ENCODE results near the gene ARHGAP29.

The ARHGAP29 gene

DNA sequence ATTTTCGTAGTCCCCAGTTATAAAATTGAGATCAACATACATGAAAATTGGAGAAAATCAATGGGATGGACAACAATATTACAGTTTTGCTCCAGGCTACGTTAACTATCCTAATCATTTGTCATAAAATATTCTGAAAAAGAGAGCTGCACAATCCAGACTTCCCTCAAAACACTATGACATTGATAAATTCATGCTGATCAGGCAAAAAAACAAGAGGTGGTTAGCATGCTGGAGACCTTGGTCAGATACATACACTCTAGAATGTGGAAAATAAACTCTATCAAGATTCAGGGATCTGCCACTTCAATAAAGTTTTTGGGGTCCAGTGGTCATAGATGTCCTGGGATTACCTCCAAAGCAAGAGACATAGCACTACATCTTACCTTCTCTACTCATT is 32.5 kb upstream of the ARHGAP29 start:
- Histone ChIP-seq H3K4me2 (ENCODE audit: low read length) (no peak overlapping the region), H3K36me3 (ENCODE audit: insufficient read depth, low read length) (no peaks in the 10 kb centered on the region), H3F3A (ENCODE audit: insufficient read depth, low read length) (no peaks in the 10 kb centered on the region), H3K9me3 (ENCODE audit: low read length) (no peaks in the 10 kb centered on the region), H3K4me1 (ENCODE audit: insufficient read depth, low read length, severe bottlenecking) (no peaks in the 10 kb centered on the region), H3K9me2 (ENCODE audit: low read depth, low read length) (no peaks in the 10 kb centered on the region), H2AFZ (ENCODE audit: low read length) (no peak overlapping the region), H4K20me1 (ENCODE audit: insufficient read depth, low read length) (no peaks in the 10 kb centered on the region), H3K27ac (ENCODE audit: low read depth, low read length, poor library complexity, severe bottlenecking) (no peak overlapping the region), H3K9ac (ENCODE audit: low read length) (no peak overlapping the region), H3K79me2 (ENCODE audit: insufficient read depth, low read length) (no peaks in the 10 kb centered on the region), H3K4me3 (ENCODE audit: low read depth, low read length, poor library complexity, severe bottlenecking) (no peak overlapping the region), H3K27me3 (ENCODE audit: insufficient read depth, low read length) (no peaks in the 10 kb centered on the region)
- no peak for TF ChIP-seq EZH2 (IDR thresholded peaks at IDR 0.05; ENCODE audit: borderline replicate concordance, low read length)
- TF ChIP-seq, protein P1, sequence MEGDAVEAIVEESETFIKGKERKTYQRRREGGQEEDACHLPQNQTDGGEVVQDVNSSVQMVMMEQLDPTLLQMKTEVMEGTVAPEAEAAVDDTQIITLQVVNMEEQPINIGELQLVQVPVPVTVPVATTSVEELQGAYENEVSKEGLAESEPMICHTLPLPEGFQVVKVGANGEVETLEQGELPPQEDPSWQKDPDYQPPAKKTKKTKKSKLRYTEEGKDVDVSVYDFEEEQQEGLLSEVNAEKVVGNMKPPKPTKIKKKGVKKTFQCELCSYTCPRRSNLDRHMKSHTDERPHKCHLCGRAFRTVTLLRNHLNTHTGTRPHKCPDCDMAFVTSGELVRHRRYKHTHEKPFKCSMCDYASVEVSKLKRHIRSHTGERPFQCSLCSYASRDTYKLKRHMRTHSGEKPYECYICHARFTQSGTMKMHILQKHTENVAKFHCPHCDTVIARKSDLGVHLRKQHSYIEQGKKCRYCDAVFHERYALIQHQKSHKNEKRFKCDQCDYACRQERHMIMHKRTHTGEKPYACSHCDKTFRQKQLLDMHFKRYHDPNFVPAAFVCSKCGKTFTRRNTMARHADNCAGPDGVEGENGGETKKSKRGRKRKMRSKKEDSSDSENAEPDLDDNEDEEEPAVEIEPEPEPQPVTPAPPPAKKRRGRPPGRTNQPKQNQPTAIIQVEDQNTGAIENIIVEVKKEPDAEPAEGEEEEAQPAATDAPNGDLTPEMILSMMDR (IDR thresholded peaks at IDR 0.05; ENCODE audit: low read length), result no peak

DNA sequence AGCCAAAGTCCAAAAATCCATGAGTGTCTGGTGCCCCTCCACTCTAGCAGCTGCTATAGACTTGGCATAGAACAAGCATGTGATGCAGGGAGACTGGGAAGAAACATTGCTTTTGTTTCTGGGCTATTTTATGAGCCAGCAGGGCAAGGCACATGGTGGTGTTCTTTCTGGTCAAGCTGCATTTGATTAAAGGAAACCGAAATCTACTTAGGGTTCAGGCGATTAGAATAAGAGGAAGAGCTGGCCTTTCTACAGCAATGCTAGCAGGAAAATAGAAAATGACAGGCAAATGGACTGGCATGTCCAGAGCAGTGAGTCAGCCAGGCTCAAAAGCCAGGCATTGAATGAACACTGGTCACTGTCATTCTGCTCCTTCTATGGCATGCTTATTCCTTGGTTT is 28.5 kb upstream of the ARHGAP29 start:
- no peak overlapping the region for H3K9ac ChIP-seq (ENCODE audit: low read length)
- H3K4me2 ChIP-seq (ENCODE audit: low read length), result no peak overlapping the region
- no peak overlapping the region for H2AFZ ChIP-seq (ENCODE audit: low read length)
- H3K79me2 ChIP-seq (ENCODE audit: insufficient read depth, low read length), result no peaks in the 10 kb centered on the region
- H3K9me2 ChIP-seq (ENCODE audit: low read depth, low read length), result no peaks in the 10 kb centered on the region
- no peaks in the 10 kb centered on the region for H3K36me3 ChIP-seq (ENCODE audit: insufficient read depth, low read length)
- H4K20me1 ChIP-seq (ENCODE audit: insufficient read depth, low read length), result no peaks in the 10 kb centered on the region
- no peak for TF ChIP-seq EZH2 (IDR thresholded peaks at IDR 0.05; ENCODE audit: borderline replicate concordance, low read length)
- TF ChIP-seq, protein P1 (IDR thresholded peaks at IDR 0.05; ENCODE audit: low read length), result no peak
- no peaks in the 10 kb centered on the region for H3K9me3 ChIP-seq (ENCODE audit: low read length)
- H3K4me3 ChIP-seq (ENCODE audit: low read depth, low read length, poor library complexity, severe bottlenecking), result no peak overlapping the region
- no peaks in the 10 kb centered on the region for H3K27me3 ChIP-seq (ENCODE audit: insufficient read depth, low read length)
- no peak overlapping the region for H3K27ac ChIP-seq (ENCODE audit: low read depth, low read length, poor library complexity, severe bottlenecking)
- H3K4me1 ChIP-seq (ENCODE audit: insufficient read depth, low read length, severe bottlenecking), result no peaks in the 10 kb centered on the region
- H3F3A ChIP-seq (ENCODE audit: insufficient read depth, low read length), result no peaks in the 10 kb centered on the region

DNA sequence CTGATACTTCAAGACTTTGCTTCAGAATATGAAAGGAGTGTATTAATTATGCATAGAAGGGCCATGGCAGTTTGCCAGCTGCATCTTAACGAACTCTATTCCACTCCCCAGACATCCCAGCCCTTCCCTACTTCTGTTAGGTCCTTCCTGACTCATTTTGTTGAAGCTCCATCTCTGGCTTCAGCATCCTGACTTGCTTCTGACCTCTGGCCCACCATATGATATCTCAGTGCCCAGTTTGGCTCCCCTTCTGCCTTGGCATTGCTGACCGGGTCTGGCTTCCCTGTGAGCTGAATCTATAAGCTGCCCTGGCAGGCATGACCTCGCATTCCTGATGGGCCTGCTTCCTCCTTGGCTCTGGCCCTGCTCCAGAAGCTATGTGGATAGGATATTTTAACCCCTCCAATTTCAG is 27.6 kb upstream of the ARHGAP29 start:
- no peak overlapping the region for H3K27ac ChIP-seq (ENCODE audit: low read depth, low read length, poor library complexity, severe bottlenecking)
- no peaks in the 10 kb centered on the region for H3F3A ChIP-seq (ENCODE audit: insufficient read depth, low read length)
- no peaks in the 10 kb centered on the region for H3K9me3 ChIP-seq (ENCODE audit: low read length)
- H2AFZ ChIP-seq (ENCODE audit: low read length), result no peak overlapping the region
- H3K4me1 ChIP-seq (ENCODE audit: insufficient read depth, low read length, severe bottlenecking), result no peaks in the 10 kb centered on the region
- H3K9me2 ChIP-seq (ENCODE audit: low read depth, low read length), result no peaks in the 10 kb centered on the region
- H3K4me2 ChIP-seq (ENCODE audit: low read length), result no peak overlapping the region
- no peaks in the 10 kb centered on the region for H3K27me3 ChIP-seq (ENCODE audit: insufficient read depth, low read length)
- no peaks in the 10 kb centered on the region for H3K36me3 ChIP-seq (ENCODE audit: insufficient read depth, low read length)
- no peaks in the 10 kb centered on the region for H4K20me1 ChIP-seq (ENCODE audit: insufficient read depth, low read length)
- no peaks in the 10 kb centered on the region for H3K79me2 ChIP-seq (ENCODE audit: insufficient read depth, low read length)
- no peak for TF ChIP-seq EZH2 (IDR thresholded peaks at IDR 0.05; ENCODE audit: borderline replicate concordance, low read length)
- TF ChIP-seq, protein P1 (IDR thresholded peaks at IDR 0.05; ENCODE audit: low read length), result no peak
- no peak overlapping the region for H3K9ac ChIP-seq (ENCODE audit: low read length)
- no peak overlapping the region for H3K4me3 ChIP-seq (ENCODE audit: low read depth, low read length, poor library complexity, severe bottlenecking)
